ENCODE results near the gene GZMM.

GRCh38 chr19:540867-541637, 2.8 kb upstream of the GZMM start:
- TF ChIP-seq POLR2A (IDR thresholded peaks at IDR 0.05) (no peak), CTCF (IDR thresholded peaks at IDR 0.05) (no peak)

Measured in Peyer's patch (tissue), 4 donors.